Activated T-cell treated with anti-CD3 and anti-CD28 coated beads for 24 hours (primary cell): ENCODE measurements around the gene KIF12.
"Not testable (repeated sequence)": the region's sequence is repeated elsewhere in the genome, so short reads cannot be mapped to it uniquely, and the experiment has no call there.

Experiments used
- DNase-seq: peaks from one replicate; pipeline ENCODE4 v3.0.0-alpha.2; 2020; ENCODE audit warnings: low read depth

KIF12 gene

DNA sequence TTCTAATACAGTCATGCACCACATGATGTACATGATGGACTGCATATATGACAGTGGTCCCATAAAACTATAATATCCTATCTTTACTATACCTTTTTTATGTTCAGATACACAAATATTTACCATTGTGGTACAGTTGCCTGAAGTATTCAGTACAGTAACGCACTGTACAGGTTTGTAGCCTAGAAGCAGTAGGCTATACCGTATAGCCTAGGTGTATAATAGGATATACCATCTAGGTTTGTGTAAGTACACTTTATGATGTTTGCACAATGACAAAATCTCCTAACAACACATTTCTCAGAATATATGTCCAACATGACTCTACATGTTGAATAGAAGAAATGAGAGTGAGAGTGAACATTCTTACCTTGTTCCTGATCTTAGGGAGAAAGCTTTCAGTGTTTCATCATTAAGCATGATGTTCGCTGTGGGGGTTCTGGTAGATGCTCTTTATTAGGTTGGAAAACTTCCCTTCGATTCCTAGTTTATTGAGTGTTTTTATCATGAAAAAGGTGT lies 52.8 kb downstream of the KIF12 start:
- no peak for DNase-seq

DNA sequence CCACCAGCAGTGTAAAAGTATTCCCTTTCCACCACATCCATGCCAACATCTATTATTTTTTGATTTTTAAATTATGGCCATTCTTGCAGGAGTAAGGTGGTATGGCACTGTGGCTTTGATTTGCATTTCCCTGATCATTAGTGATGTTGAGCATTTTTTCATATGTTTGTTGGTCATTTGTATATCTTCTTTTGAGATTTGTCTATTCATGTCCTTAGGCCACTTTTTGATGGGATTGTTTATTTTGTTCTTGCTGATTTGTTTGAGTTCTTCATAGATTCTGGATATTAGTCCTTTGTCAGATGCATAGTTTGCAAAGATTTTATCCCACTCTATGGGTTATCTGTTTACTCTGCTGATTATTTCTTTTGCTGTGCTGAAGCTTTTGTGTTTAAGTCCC lies 55.4 kb downstream of the KIF12 start:
- DNase-seq: not testable (repeated sequence)
